ENCODE results near the gene NQO2. TPM values are rescaled to one million over a fixed set of nuclear protein-coding genes. Genes with fewer than 3 reads are reported as not detected.
"Not testable (repeated sequence)": the region's sequence is repeated elsewhere in the genome, so short reads cannot be mapped to it uniquely, and the experiment has no call there.

NQO2 gene
- polyA plus RNA-seq, 1 of the 3 experiments (the other 2 are of a cell fraction), result 19.2 TPM

DNA sequence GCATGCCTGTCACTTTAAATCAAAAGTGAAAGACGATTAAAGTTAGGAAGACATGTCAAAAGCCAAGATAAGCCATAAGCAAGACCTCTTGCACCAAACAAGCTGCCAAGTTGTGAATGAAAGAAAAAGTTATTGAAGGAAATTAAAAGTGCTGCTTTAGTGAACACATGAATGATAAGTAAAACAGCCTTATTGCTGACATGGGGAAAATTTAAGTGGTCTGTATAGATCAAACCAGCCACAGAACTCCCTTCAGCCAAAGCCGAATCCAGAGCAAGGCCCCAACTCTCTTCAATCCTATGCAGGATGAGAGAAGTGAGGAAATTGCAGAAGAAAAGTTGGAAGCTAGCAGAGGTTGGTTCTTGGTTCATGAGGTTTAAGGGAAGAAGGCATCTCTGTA is 59.3 kb downstream of the NQO2 start:
- H3K4me2 ChIP-seq, result no peak overlapping the region
- H4K20me1 ChIP-seq (ENCODE audit: insufficient read depth), result no peaks in the 10 kb centered on the region
- no peaks in the 10 kb centered on the region for H3K27me3 ChIP-seq (ENCODE audit: insufficient read depth)
- TF ChIP-seq SMC3 (IDR thresholded peaks at IDR 0.05; ENCODE audit: low read depth, low read length) (no peak), FOXM1 (IDR thresholded peaks at IDR 0.05; ENCODE audit: low read depth) (no peak), ELF1 (IDR thresholded peaks at IDR 0.05) (no peak), NRF1 (IDR thresholded peaks at IDR 0.05; ENCODE audit: low read depth, low read length) (no peak), EZH2phosphoT487 (IDR thresholded peaks at IDR 0.05; ENCODE audit: borderline replicate concordance, low read depth) (no peak), SIN3A (IDR thresholded peaks at IDR 0.05; ENCODE audit: borderline replicate concordance, low read depth, low read length) (no peak), YY1 (IDR thresholded peaks at IDR 0.05; ENCODE audit: low read depth) (no peak), RXRA (IDR thresholded peaks at IDR 0.05; ENCODE audit: borderline replicate concordance, low read depth) (no peak), MXI1 (IDR thresholded peaks at IDR 0.05; ENCODE audit: low read depth, low read length) (no peak), MEF2A (IDR thresholded peaks at IDR 0.05; ENCODE audit: borderline replicate concordance, low read depth) (no peak), TEAD4 (IDR thresholded peaks at IDR 0.05; ENCODE audit: borderline replicate concordance, insufficient read depth) (no peak), GABPA (IDR thresholded peaks at IDR 0.05; ENCODE audit: low read depth) (no peak), NFIC (IDR thresholded peaks at IDR 0.05; ENCODE audit: borderline replicate concordance) (no peak), FOXJ3 (CRISPR knock-in tag; IDR thresholded peaks at IDR 0.05) (no peak), TAF1 (IDR thresholded peaks at IDR 0.05; ENCODE audit: borderline replicate concordance, low read depth, low read length) (no peak), CHD2 (IDR thresholded peaks at IDR 0.05; ENCODE audit: low read length, partially characterized antibody) (no peak), JUND (IDR thresholded peaks at IDR 0.05) (no peak), GATA2 (CRISPR knock-in tag; IDR thresholded peaks at IDR 0.05) (no peak)
- TF ChIP-seq, protein P1, sequence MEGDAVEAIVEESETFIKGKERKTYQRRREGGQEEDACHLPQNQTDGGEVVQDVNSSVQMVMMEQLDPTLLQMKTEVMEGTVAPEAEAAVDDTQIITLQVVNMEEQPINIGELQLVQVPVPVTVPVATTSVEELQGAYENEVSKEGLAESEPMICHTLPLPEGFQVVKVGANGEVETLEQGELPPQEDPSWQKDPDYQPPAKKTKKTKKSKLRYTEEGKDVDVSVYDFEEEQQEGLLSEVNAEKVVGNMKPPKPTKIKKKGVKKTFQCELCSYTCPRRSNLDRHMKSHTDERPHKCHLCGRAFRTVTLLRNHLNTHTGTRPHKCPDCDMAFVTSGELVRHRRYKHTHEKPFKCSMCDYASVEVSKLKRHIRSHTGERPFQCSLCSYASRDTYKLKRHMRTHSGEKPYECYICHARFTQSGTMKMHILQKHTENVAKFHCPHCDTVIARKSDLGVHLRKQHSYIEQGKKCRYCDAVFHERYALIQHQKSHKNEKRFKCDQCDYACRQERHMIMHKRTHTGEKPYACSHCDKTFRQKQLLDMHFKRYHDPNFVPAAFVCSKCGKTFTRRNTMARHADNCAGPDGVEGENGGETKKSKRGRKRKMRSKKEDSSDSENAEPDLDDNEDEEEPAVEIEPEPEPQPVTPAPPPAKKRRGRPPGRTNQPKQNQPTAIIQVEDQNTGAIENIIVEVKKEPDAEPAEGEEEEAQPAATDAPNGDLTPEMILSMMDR (IDR thresholded peaks at IDR 0.05), result no peak
- TF ChIP-seq, protein P2, sequence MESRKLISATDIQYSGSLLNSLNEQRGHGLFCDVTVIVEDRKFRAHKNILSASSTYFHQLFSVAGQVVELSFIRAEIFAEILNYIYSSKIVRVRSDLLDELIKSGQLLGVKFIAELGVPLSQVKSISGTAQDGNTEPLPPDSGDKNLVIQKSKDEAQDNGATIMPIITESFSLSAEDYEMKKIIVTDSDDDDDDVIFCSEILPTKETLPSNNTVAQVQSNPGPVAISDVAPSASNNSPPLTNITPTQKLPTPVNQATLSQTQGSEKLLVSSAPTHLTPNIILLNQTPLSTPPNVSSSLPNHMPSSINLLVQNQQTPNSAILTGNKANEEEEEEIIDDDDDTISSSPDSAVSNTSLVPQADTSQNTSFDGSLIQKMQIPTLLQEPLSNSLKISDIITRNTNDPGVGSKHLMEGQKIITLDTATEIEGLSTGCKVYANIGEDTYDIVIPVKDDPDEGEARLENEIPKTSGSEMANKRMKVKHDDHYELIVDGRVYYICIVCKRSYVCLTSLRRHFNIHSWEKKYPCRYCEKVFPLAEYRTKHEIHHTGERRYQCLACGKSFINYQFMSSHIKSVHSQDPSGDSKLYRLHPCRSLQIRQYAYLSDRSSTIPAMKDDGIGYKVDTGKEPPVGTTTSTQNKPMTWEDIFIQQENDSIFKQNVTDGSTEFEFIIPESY (IDR thresholded peaks at IDR 0.05; ENCODE audit: borderline replicate concordance, low read depth), result no peak
- POLR2A ChIA-PET, result no interaction called here
- H3K9me3 ChIP-seq, result no peaks in the 10 kb centered on the region
- WGBS (ENCODE audit: low lambda C conversion rate), result 87% methylated on average over 2 of the region's 2 CpGs
- CTCF ChIA-PET, result interaction anchor here (1.1 to 2.1 kb wide), 3 partner anchors 57 to 267 kb away, joined by 4 to 8 read pairs (median 4); no protein-coding TSS in a partner anchor
- H3K36me3 ChIP-seq (replicated peaks in 1 of 2; ENCODE audit: control insufficient read depth in 1 of 2, insufficient read depth in 2 of 2, low read length in 1 of 2), result no peaks in the 10 kb centered on the region
- no peaks in the 10 kb centered on the region for H3K79me2 ChIP-seq (ENCODE audit: insufficient read depth)
- H3K27ac ChIP-seq (ENCODE audit: low read depth in 2 of 2, low read length in 1 of 2), result no peak overlapping the region
- H3K9me2 ChIP-seq, result no peaks in the 10 kb centered on the region
- no peak overlapping the region for H3K9ac ChIP-seq
- H3F3A ChIP-seq (replicated peaks; ENCODE audit: insufficient read depth), result peaks cover 16% of the 10 kb centered on the region
- H3K4me3 ChIP-seq (ENCODE audit: low read depth in 2 of 2, low read length in 1 of 2), result no peak overlapping the region
- H3K4me1 ChIP-seq (ENCODE audit: control insufficient read depth in 1 of 2, insufficient read depth in 2 of 2, low read depth in 1 of 2, low read length in 1 of 2), result peaks cover 0 to 2% of the 10 kb centered on the region in 2 experiments; a peak in 1 of 4 replicates
- DNase-seq, result no peak
- no peak overlapping the region for H2AFZ ChIP-seq (ENCODE audit: low read depth)

DNA sequence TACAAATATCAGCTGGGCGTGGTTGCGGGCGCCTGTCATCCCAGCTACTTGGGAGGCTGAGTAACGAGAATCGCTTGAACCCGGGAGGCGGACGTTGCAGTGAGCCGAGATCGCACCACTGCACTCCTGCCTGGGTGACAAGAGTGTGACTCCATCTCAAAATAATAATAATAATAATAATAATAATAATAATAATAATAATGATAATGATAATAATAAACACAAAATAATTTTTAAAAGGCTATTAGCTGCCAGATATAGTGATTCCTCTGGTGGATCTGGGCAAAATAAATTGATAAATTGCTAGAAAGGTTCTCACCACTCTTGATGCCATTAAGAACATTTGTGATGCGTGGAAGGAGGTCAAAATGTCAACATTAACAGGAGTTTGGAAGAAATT is 60.4 kb downstream of the NQO2 start:
- WGBS (ENCODE audit: low lambda C conversion rate), result 96% methylated on average over 9 of the region's 11 CpGs
- H3K9me2 ChIP-seq; H3K4me3 ChIP-seq (ENCODE audit: low read depth in 2 of 2, low read length in 1 of 2); H2AFZ ChIP-seq (ENCODE audit: low read depth); H3K79me2 ChIP-seq (ENCODE audit: insufficient read depth); H4K20me1 ChIP-seq (ENCODE audit: insufficient read depth); H3K9me3 ChIP-seq; H3K27ac ChIP-seq (ENCODE audit: low read depth in 2 of 2, low read length in 1 of 2); H3K27me3 ChIP-seq (ENCODE audit: insufficient read depth); H3K9ac ChIP-seq; DNase-seq; H3K36me3 ChIP-seq (replicated peaks in 1 of 2; ENCODE audit: control insufficient read depth in 1 of 2, insufficient read depth in 2 of 2, low read length in 1 of 2); POLR2A ChIA-PET; H3K4me2 ChIP-seq; H3K4me1 ChIP-seq (ENCODE audit: control insufficient read depth in 1 of 2, insufficient read depth in 2 of 2, low read depth in 1 of 2, low read length in 1 of 2): not testable (repeated sequence)
- CTCF ChIA-PET, result interaction anchor here (0.7 to 2.1 kb wide), 5 partner anchors 8 to 321 kb away, joined by 3 to 8 read pairs (median 3); partner anchors contain the start of genes NQO2 and RIPK1
- peaks cover 16% of the 10 kb centered on the region for H3F3A ChIP-seq (replicated peaks; ENCODE audit: insufficient read depth)
